ENCODE measurements around the gene JAGN1.
"Not testable (repeated sequence)": the region's sequence is repeated elsewhere in the genome, so short reads cannot be mapped to it uniquely, and the experiment has no call there.

JAGN1 gene

GRCh38 chr3:9918261-9919038 lies 28.0 kb downstream of the JAGN1 start:
- DNase-seq, result no peak

- no peak for DNase-seq
These were observed 37.7 kb downstream of the JAGN1 start for GRCh38 chr3:9928158-9928557.

- no peak for DNase-seq
These were observed 40.5 kb downstream of the JAGN1 start for GRCh38 chr3:9930804-9931418.

DNA sequence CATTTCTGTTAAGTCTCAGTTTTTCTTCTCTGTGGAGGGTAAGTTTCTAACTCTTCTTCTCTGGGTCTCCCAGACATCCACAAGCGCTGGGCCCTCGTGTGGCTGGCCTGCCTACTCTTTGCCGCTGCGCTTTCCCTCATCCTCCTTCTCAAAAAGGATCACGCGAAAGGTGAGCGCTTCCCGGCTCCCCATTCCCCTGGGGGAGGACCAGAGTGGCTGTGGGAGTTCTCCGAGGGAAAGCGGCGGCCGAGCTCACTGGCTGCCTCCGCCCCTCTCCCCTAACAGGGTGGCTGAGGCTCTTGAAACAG lies 42.1 kb downstream of the JAGN1 start:
- DNase-seq, result no peak

DNA sequence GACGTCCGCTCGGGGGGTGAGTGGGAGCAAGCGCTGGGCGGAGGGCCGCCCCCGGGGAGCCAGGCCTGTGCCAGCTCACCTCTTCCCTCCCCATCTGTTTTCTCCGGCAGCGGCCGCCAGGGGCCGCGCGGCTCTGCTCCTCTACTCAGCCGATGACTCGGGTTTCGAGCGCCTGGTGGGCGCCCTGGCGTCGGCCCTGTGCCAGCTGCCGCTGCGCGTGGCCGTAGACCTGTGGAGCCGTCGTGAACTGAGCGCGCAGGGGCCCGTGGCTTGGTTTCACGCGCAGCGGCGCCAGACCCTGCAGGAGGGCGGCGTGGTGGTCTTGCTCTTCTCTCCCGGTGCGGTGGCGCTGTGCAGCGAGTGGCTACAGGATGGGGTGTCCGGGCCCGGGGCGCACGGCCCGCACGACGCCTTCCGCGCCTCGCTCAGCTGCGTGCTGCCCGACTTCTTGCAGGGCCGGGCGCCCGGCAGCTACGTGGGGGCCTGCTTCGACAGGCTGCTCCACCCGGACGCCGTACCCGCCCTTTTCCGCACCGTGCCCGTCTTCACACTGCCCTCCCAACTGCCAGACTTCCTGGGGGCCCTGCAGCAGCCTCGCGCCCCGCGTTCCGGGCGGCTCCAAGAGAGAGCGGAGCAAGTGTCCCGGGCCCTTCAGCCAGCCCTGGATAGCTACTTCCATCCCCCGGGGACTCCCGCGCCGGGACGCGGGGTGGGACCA lies 42.6 kb downstream of the JAGN1 start:
- DNase-seq, result peak; percentile 90

DNA sequence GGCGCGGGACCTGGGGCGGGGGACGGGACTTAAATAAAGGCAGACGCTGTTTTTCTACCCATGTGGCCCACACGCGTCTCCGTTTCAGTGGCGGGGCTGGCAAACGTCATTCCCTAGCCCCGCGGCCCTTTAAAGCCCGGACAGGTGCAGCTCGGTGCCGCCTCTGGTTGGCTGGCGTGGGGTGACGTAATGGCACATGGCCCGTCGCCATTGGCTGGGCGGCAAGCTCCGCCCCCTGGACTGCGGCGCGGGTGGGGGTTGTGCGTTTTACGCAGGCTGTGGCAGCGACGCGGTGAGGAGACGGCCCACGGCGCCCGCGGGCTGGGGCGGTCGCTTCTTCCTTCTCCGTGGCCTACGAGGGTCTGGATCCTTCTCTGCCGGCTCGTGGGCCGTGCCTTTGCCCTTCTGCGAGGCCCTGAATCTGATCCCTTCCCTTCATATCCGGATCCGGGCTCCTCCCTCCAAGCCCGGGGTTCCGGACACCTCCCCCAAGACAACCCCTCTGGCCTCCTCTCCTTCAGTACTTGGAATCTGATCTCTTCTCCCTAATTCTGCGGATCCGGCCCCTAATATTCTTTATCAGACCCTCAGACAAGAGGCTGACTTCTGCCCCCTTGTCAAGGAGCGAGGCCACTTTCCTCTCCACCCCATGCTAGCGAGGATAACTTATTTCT lies 43.3 kb downstream of the JAGN1 start, which contains the start of gene CRELD1:
Gene CRELD1, plus strand, starts transcription at position 274 of the 674 bp plus-strand sequence. CDS start 605 bp downstream, outside the sequence.
- DNase-seq, result peak; percentile 98

- DNase-seq, result peak; percentile 58
These were observed 43.8 kb downstream of the JAGN1 start for GRCh38 chr3:9934235-9934621.

DNA sequence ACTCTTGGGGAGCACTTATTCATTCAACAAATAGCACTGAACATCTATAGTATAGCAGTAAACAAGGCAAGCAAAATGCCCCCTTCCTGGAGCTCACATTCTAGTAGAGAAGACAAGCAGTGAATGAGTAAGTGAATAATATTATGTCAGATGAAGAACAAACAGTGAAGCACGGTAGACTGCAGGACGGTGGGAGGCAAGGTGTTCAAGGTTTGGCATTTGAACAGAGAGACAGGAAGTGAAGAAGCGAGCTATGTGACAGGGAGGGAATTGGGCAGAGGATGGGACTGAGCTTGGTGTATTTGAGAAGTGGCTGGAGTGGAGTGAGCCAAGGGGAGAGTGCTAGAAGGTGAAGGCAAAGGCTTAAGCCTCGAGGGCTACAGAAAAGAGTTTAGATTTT lies 44.6 kb downstream of the JAGN1 start:
- DNase-seq, result no peak

GRCh38 chr3:9935966-9936510 lies 45.6 kb downstream of the JAGN1 start:
- DNase-seq, result no peak

DNA sequence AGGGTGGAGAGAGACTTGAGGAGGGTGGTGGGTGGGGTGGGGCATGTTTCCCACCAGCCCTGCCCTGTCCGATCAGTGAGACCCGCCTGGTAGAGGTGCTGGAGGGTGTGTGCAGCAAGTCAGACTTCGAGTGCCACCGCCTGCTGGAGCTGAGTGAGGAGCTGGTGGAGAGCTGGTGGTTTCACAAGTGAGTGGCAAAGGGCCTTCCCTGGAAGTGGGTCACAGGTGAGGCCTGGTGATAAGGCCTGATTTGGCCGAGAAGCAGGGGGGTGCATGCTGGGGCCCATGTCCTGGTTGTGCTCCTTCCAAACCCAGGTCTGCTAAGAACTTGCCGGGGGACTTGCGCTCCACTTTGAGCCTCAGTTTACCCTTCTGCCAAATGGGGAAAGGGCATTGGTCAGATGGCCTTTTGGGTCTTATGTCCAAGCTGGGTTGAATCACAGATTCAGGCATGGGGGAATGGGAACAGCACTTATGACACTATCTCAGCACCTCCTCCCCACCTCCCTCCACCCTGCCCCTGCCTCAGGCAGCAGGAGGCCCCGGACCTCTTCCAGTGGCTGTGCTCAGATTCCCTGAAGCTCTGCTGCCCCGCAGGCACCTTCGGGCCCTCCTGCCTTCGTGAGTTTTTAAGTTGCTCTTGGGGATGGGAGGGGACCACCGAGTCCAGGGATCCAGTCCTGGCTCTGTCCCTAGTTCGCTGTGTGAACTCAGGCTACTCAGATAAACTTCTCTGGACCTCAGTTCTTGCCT lies 47.3 kb downstream of the JAGN1 start:
- no peak for DNase-seq

DNA sequence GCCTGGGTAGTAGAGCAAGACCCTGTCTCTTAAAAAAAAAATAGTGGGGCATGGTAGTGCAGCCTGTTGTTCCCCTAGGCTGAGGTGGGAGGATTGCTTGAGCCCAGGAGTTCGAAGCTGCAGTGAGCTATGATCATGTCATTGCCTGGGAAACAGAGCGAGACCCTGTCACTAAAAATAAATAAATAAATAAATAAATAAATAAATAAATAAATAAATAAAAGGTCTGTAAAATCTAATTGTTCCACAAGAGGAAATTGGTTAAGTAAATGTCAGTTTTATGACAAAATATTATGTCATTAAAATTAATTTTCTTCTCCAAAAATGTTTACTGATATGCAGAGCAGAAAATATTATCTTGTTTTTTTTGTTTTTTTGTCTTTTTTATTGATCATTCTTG lies 48.6 kb downstream of the JAGN1 start:
- DNase-seq, result no peak

DNA sequence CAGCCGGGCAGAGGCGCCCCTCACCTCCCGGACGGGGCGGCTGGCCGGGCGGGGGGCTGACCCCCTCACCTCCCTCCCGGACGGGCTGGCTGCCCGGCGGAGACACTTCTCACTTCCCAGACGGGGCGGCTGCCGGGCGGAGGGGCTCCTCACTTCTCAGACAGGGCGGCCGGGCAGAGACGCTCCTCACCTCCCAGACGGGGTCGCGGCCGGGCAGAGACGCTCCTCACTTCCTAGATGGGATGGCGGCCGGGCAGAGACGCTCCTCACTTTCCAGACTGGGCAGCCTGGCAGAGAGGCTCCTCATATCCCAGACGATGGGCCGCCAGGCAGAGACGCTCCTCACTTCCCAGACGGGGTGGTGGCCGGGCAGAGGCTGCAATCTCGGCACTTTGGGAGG lies 49.5 kb downstream of the JAGN1 start:
- DNase-seq, result not testable (repeated sequence)

DNA sequence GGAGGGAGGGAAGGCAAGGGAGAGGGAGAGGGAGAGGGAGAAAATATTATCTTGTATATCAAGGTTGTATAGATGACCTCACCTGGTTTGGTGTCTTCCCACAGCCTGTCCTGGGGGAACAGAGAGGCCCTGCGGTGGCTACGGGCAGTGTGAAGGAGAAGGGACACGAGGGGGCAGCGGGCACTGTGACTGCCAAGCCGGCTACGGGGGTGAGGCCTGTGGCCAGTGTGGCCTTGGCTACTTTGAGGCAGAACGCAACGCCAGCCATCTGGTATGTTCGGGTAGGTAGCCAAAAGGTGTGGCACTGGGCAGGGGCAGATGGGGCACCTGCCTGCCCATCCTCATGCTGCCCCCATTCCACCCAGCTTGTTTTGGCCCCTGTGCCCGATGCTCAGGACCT lies 50.3 kb downstream of the JAGN1 start:
- no peak for DNase-seq

GRCh38 chr3:9942164-9942563 lies 51.8 kb downstream of the JAGN1 start:
- DNase-seq, result no peak

GRCh38 chr3:9942934-9943690 lies 52.7 kb downstream of the JAGN1 start:
- DNase-seq, result no peak
